HEK293 (cell line): ENCODE results near the gene ASXL2.

Experiments used
- CTCF ChIA-PET: fragments of 350-600 bp; formaldehyde crosslinking; extraction: SDS; loops from one replicate; lab custom pipeline; 2021; ENCODE audit warnings: antibody characterized with exemption; lab: Yijun Ruan, JAX
- POLR2A ChIA-PET: fragments of 300-600 bp; formaldehyde crosslinking; extraction: SDS; loops from one replicate; lab custom pipeline; 2020; ENCODE audit warnings: antibody characterized with exemption, inconsistent platforms; lab: Yijun Ruan, JAX
- H3K27ac ChIP-seq: fragments of 200-500 bp; sonication (Bioruptor generic); 2 replicates; pipeline ENCODE4 v1.5.1; 2014; ENCODE audit warnings: low read depth, low read length, control low read depth, inconsistent platforms; ENCODE audit errors: extremely low read depth
- H3K36me3 ChIP-seq, 2 experiments: fragments of 200-500 bp in 1 of 2; sonication (Bioruptor generic) in 1 of 2; 1 replicate in 1 of 2; 2 replicates in 1 of 2; pipeline ENCODE4 v1.5.1; 2014 to 2017; ENCODE audit warnings: inconsistent platforms in 2 of 2, low read length in 2 of 2; ENCODE audit not compliant: control insufficient read depth in 2 of 2, insufficient read depth in 1 of 2
- H3K4me1 ChIP-seq: fragments of 200-500 bp; sonication (Bioruptor generic); 2 replicates; pipeline ENCODE4 v1.5.1; 2014; ENCODE audit warnings: mild to moderate bottlenecking, low read length, inconsistent platforms; ENCODE audit not compliant: control insufficient read depth, insufficient read depth
- H3K4me3 ChIP-seq: 2 replicates; pipeline ENCODE4 v1.5.1; 2011; ENCODE audit warnings: low read depth, mild to moderate bottlenecking, control low read depth, low read length, moderate library complexity
- H3K9me3 ChIP-seq: fragments of 200-500 bp; sonication (Bioruptor generic); 2 replicates; pipeline ENCODE4 v1.5.1; 2014; ENCODE audit warnings: low read depth, low read length, inconsistent platforms; ENCODE audit not compliant: control insufficient read depth, insufficient read depth
- ATF2 ChIP-seq: fragments of 450-650 bp; formaldehyde crosslinking; IDR thresholded peaks from 2 replicates; pipeline ENCODE4 v1.5.1; 2016; ENCODE audit warnings: missing biosample characterization, missing genetic modification characterization, low read depth
- CTCF ChIP-seq: fragments of 450-650 bp; formaldehyde crosslinking; IDR thresholded peaks from 2 replicates; pipeline ENCODE4 v1.5.1; 2016; ENCODE audit warnings: missing biosample characterization, missing genetic modification characterization
- PATZ1 ChIP-seq: fragments of 450-650 bp; formaldehyde crosslinking; IDR thresholded peaks from 2 replicates; pipeline ENCODE4 v1.5.1; 2016; ENCODE audit warnings: missing biosample characterization, missing genetic modification characterization
- PRDM1 ChIP-seq: fragments of 450-650 bp; formaldehyde crosslinking; IDR thresholded peaks from 2 replicates; pipeline ENCODE4; 2016; ENCODE audit warnings: missing biosample characterization, missing genetic modification characterization
- PRDM4 ChIP-seq: fragments of 450-650 bp; formaldehyde crosslinking; IDR thresholded peaks from 2 replicates; pipeline ENCODE4 v1.5.1; 2017; ENCODE audit warnings: missing biosample characterization, missing genetic modification characterization
- PRDM6 ChIP-seq: fragments of 450-650 bp; formaldehyde crosslinking; IDR thresholded peaks from 2 replicates; pipeline ENCODE4 v1.5.1; 2017; ENCODE audit warnings: missing biosample characterization, missing genetic modification characterization
- ZBTB17 ChIP-seq: fragments of 450-650 bp; formaldehyde crosslinking; IDR thresholded peaks from 2 replicates; pipeline ENCODE4 v1.5.1; 2016; ENCODE audit warnings: missing biosample characterization, missing genetic modification characterization
- ZNF148 ChIP-seq: fragments of 450-650 bp; formaldehyde crosslinking; IDR thresholded peaks from 2 replicates; pipeline ENCODE4 v1.5.0; 2017; ENCODE audit warnings: missing biosample characterization, missing genetic modification characterization, borderline replicate concordance
- ZNF214 ChIP-seq: fragments of 450-650 bp; formaldehyde crosslinking; IDR thresholded peaks from 2 replicates; pipeline ENCODE4 v1.5.1; 2017; ENCODE audit warnings: missing biosample characterization, mild to moderate bottlenecking, missing genetic modification characterization, borderline replicate concordance
- ZNF248 ChIP-seq: fragments of 450-650 bp; formaldehyde crosslinking; IDR thresholded peaks from 2 replicates; pipeline ENCODE4 v1.5.1; 2017; ENCODE audit warnings: missing biosample characterization, missing genetic modification characterization
- ZNF426 ChIP-seq: fragments of 450-650 bp; formaldehyde crosslinking; IDR thresholded peaks from 2 replicates; pipeline ENCODE4 v1.5.1; 2017; ENCODE audit warnings: missing biosample characterization, missing genetic modification characterization, mild to moderate bottlenecking, inconsistent platforms, moderate library complexity
- ZNF488 ChIP-seq: fragments of 450-650 bp; formaldehyde crosslinking; IDR thresholded peaks from 2 replicates; pipeline ENCODE4 v1.5.1; 2016; ENCODE audit warnings: missing biosample characterization, missing genetic modification characterization
- ZNF514 ChIP-seq: fragments of 450-650 bp; formaldehyde crosslinking; IDR thresholded peaks from 2 replicates; pipeline ENCODE4 v1.5.1; 2016; ENCODE audit warnings: missing biosample characterization, missing genetic modification characterization
- ZNF610 ChIP-seq: fragments of 450-650 bp; formaldehyde crosslinking; IDR thresholded peaks from 2 replicates; pipeline ENCODE4 v1.5.1; 2016; ENCODE audit warnings: missing biosample characterization, missing genetic modification characterization, borderline replicate concordance
- ZNF692 ChIP-seq: fragments of 450-650 bp; formaldehyde crosslinking; IDR thresholded peaks from 2 replicates; pipeline ENCODE4 v1.5.1; 2016; ENCODE audit warnings: missing biosample characterization, missing genetic modification characterization

ASXL2 gene

GRCh38 chr2:25853038-25853638 lies 25.1 kb downstream of the ASXL2 start:
- Histone ChIP-seq H3K36me3 (peaks cover 0 to 4% of the 10 kb centered on the region in 2 experiments; a peak in 2 of 3 replicates), H3K4me3 (no peak overlapping the region), H3K9me3 (no peaks in the 10 kb centered on the region), H3K27ac (no peak overlapping the region)
- POLR2A ChIA-PET, result interaction anchor here (1.0 to 3.5 kb wide), 2 partner anchors 13 to 25 kb away, joined by 3 to 23 read pairs; partner anchors contain the start of gene ASXL2
- no peak for TF ChIP-seq ZNF214 (tag by site-specific recombination)
- TF ChIP-seq PRDM1, result no peak
- no peak for TF ChIP-seq ZNF148 (tag by site-specific recombination)
- no peak for TF ChIP-seq ZNF610 (tag by site-specific recombination)
- no peak for TF ChIP-seq ZNF248 (tag by site-specific recombination)
- no peak for TF ChIP-seq PATZ1 (tag by site-specific recombination)
- TF ChIP-seq ZNF426 (tag by site-specific recombination), result no peak
- no peak for TF ChIP-seq ZNF488 (tag by site-specific recombination)
- TF ChIP-seq, all 188 proteins: peak for 0
- peaks cover 13% of the 10 kb centered on the region for H3K4me1 ChIP-seq
- CTCF ChIA-PET, result interaction anchor here (0.6 to 4.4 kb wide), 21 partner anchors 8 to 538 kb away, joined by 3 to 34 read pairs (median 5); partner anchors contain the start of gene ASXL2

- Histone ChIP-seq H3K4me3 (no peak overlapping the region), H3K9me3 (no peaks in the 10 kb centered on the region), H3K27ac (no peak overlapping the region), H3K36me3 (peaks cover 0 to 4% of the 10 kb centered on the region in 2 experiments; a peak in 2 of 3 replicates), H3K4me1 (peaks cover 13% of the 10 kb centered on the region)
- ChIA-PET CTCF (interaction anchor here (0.6 to 4.4 kb wide), 37 partner anchors 9 to 539 kb away, joined by 3 to 34 read pairs (median 4); partner anchors contain the start of gene ASXL2), POLR2A (interaction anchor here (1.5 kb wide), 1 partner anchor 27 kb away, joined by 3 read pairs; the partner anchor contains the start of gene ASXL2)
- peak; percentile 78 for TF ChIP-seq PRDM6 (tag by site-specific recombination)
- TF ChIP-seq ZBTB17 (tag by site-specific recombination), result 0 out of 2 replicates have a peak, but pooled peaks have one; percentile 25
- TF ChIP-seq ZNF514 (tag by site-specific recombination), result no peak
- peak; percentile 62 for TF ChIP-seq CTCF
- no peak for TF ChIP-seq ATF2 (tag by site-specific recombination)
- TF ChIP-seq PRDM4, result peak; percentile 28; the same call in 1 of the 2 replicates
- TF ChIP-seq ZNF692, result 0 out of 2 replicates have a peak, but pooled peaks have one; percentile 12
These were observed 26.4 kb downstream of the ASXL2 start for GRCh38 chr2:25851740-25852503.
